Activated CD4-positive, alpha-beta T cell treated with anti-CD3 and anti-CD28 coated beads, Interleukin-2, amount 50 U/mL, for 48 hours (primary cell): ENCODE data around the gene KLF7.
"Not testable (repeated sequence)": the region's sequence is repeated elsewhere in the genome, so short reads cannot be mapped to it uniquely, and the experiment has no call there.

Experiments used
- DNase-seq, 2 experiments: peaks; one replicate each; pipeline ENCODE4 v3.0.0-alpha.2; 2020

KLF7 gene

DNA sequence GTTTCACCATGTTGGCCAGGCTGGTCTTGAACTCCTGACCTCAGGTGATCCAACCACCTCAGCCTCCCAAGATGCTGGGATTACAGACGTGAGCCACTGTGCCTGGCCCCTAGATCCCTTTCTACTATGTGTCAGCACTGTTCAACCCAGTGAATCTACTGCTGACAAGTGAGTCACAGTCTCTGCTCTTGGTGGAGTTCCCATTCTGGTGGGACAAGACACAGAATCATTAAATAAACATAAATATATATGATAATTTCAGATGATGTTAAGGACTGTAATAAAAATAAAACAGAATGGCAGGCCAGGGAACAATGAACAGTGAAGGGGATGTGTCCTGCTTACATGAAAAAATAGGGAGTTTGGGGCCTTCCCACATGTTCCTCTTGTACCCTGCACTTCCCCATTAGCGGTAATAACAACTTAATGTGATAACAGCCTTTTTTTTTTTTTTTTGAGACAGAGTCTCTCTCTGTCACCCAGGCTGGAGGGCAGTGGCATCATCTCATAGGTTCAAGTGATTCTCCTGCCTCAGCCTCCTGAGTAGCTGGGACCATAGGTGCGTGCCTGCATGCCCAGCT is 114.3 kb downstream of the KLF7 start:
- DNase-seq, result no peak

DNA sequence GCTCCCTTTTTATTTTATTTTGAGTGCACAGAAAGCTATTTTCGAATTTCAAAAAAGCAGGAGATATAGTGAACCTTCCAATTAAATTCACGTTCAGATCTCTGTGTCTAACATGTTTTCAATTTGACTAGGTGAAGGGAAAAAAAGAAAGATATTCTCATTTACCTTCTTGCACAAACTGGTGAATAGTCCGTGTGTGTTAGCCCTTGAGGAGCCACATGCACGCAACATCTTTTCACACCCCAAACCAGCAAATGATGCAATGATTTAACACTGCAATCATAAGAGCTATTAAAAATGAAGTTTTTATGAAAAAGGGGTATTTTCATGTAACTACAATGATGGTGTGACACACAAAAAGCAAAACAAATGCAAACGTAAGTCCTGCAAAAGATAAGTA is 116.6 kb downstream of the KLF7 start:
- no peak for DNase-seq

DNA sequence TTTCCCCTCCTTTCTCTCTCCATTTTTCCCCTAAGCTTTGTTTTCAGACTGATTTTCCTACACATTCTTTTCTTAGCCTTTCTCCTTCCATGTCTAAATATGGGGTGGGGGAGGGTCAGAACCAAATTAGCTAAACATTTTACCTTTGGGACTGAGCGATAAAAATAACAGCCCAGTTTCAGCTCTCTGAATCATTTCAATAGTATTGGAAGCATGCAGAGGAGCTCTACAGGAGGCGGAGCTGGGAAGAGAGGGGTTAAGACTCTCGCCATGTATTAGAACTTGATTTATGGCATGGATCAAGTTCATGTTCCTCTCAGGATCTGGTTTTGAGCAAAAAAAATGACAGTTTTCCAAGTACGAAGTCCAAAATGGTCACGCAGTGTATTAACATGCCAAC is 117.3 kb downstream of the KLF7 start:
- DNase-seq, result no peak

DNA sequence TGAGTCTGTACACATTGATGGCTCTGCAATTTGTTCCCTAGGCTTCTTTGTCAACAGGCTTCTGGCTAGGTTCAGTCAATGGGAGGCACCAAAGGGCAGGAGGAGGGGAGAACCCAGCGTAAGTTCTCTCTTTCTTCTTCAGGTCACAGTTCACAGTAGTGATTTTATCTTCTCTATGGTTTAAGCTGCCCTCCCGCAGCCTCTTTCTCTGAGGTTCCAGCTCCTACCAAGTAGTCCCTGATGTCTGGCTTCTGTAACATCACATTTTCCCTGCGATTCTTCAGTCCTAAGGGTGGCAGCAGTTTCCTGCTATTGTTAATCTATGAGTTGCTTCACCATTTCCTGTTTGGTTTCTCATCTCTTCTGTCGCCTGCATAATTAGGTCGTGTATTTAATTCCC is 119.0 kb downstream of the KLF7 start:
- DNase-seq, result peak; percentile 17 to 32

DNA sequence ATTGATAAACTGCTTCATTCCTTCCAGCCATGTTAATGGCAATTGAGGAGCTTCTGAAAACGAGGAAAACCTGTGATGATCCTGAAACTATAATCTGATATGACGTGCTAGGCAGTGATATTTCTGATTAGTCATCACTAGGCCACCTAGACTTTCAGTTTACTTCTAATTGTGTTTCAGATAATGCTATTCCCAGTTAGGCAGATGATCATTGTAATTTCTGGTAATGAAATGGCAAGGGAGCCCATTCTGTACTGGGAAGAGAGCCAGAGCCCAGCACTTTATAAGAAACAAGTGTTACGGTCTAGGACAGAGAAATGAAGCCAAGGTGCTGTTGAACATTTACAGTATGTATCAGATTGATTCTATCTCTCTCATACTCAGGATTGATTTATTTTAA is 120.2 kb downstream of the KLF7 start:
- no peak for DNase-seq

DNA sequence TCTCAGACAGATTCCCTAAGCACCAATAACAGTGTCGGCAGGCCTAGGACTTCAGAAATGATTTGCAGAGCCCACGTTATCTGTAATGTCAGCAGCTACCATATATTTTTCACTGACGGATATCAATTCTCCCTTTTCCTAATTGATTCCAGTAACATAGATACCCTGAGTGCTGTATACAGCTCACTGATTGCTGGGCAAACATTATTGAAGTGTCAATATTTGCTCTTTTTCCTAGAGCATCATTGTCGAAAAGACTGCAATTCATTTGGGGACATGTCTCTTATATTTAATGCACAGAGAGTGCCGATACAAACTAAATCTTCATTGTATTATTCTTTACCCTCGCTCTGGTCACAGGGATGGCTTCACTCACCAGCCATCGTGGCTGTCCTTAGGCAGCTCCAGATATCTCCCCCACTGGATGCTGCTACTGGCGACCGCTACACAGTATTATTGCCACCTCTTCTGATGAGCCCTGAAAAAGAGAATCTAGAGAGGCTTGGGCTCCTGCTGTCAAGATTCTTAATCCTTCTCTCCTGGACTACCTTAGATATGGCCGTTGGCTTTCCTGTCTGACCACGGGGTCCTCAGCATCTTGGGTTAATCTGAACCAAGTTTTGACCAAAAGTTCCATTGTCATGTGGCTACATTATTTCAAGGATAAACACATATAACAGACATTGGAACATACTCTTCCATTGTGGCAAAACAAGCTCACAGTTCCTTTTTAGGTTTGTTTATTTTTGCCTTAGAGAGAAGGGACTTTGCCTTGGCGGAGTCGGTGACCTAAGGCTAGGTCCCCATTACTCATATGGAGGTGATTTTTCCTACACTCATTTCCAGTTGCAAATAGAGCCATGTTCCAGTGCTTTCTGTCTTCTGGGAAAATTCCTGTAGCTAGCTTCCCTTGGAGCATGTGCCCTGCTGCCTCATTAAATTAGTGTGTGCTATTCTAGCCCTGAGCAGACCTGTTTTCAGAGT is 121.1 kb downstream of the KLF7 start:
- no peak for DNase-seq

DNA sequence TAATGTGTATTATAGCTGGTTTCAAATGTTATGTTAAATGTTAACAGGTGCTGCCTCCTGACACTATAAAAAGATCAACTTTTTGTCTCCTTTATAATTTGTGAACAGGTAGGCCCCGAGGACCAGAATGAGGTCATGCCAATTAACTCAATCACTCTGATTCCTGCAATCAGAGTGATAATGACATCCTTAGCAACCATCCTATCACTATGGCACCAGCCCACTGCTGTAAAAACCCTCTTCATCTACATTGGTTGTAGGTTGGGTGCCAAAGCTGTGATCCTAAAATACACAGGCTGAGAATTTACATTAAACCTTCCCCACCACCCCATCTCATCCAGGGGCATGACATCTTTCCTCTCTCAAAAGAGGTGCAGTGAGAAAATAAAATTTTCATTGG is 122.9 kb downstream of the KLF7 start:
- no peak for DNase-seq

DNA sequence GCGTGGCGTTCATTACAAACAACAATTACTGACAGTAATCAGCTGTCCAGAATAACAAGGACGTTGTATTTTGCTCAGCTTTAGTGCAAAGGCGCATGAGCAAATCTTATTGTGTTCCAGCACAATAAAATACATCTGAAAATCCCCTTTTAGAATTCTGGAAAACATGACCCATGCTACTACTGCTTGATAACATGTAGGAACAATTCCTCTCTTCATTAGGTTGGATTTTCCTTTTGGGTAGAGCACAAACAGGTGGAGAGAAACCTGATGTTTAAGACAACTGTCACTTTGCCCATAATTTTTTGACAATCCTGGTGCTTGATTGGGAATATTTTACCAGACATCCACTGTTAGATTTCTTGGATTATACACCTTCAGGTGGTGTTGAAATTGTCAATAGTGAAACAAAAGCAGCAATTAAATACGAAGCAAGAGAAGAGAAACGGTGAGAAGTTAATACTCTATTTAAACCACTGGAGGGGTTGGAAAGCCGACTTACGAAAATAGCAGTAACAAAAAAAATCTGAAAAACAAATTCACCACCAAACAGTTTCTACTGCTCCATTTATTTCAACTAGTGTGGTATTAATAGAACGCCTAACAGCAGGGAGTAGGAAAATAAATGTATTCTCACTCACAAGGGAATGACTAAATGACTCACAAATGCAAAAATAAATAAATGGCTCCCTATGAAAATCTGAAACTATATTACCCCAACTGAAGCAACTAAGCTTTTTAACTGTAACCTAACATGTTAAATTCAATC is 123.8 kb downstream of the KLF7 start:
- DNase-seq, result no peak

DNA sequence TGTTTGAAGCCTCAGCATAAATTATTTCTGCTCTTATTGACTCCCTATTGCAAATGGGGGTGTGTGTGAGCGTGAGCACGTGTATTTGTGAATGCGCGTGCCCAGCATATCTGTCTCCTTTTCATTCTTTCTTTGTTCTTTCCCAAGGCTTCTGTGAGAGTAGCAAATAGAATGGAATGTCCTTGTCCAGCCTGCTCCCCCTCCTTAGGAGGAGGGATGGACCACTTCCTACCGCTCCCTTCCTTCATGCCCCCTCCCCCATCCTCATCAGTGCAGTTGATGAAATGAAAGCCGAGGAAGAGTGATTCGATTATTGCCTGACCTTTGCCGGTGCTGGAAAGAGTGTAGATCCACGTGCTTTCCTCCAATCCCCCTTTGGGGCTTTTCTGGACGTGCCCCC is 124.5 kb downstream of the KLF7 start:
- no peak for DNase-seq

DNA sequence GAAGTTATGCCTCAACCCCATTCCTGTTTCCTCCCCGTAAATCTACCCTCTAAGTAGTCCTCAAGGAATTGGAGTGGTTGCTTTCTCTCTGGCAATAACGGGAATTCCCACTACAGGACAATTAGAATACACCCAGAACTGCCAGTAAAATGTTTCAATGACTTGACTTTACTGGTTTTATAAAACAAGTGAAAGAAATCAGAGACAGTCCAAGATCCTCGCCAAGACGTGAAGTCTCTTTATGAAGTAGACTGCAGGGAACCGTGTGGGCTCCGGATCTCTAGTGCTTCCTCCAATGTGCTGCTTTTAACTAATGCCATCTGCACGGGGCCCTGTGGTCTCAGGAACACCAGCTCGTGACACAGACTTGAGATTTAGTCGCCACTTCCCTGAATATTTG is 125.1 kb downstream of the KLF7 start:
- DNase-seq, result no peak

DNA sequence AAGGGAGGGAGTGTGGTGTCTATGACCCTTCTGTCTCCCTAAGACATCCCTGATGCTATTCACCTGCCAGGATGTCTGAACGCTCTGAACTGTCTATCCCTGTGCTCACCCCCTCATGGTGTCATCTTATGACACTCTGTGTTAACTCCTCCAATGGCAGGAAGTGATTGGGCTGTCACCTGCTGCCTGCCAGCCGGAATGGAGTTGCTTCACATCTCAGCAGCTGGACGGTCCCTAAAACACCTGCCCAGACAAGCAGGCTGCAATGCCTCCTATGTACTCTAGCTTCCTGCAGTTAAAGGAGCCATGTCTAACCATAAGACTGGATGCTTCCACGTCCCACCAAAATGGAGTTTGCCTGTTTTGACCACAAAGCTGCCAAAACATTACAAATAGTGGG is 126.5 kb downstream of the KLF7 start:
- DNase-seq, result no peak

DNA sequence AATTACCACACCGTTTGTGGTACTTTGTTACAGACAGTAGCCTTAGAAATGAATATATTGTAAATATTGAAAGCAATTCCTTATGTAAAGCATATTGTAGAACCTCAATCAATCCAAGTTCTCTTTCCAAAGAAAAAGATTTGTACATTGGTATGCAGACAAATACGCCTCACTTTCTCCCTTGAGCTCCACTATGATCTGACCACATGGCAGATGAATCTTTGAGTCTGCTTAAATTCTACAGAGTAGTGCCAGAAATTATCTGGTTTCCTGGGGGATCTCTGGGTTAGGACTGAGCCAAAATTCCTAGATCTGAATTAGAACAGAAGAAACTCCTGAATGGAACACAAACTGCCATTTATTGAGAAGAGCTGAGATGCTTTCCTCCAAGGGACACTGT is 127.4 kb downstream of the KLF7 start:
- no peak for DNase-seq

DNA sequence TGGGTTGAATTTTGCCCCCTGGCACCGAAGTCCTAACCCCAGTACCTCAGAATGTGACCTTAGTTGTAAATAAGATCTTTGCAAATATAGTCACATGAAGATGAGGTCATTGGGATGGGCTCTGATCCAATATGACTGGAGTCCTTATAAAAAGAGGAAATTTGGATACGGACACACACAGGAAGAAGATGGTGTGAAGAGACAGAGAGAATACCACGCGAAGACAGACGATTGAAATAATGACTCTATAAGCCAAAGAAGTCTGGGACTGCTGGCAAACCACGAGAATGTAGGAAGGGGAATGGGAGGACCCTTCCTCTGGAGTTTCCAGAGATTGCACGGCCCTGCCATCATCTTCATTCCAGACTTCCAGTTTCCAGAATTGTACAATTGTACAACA is 127.9 kb downstream of the KLF7 start:
- no peak for DNase-seq

DNA sequence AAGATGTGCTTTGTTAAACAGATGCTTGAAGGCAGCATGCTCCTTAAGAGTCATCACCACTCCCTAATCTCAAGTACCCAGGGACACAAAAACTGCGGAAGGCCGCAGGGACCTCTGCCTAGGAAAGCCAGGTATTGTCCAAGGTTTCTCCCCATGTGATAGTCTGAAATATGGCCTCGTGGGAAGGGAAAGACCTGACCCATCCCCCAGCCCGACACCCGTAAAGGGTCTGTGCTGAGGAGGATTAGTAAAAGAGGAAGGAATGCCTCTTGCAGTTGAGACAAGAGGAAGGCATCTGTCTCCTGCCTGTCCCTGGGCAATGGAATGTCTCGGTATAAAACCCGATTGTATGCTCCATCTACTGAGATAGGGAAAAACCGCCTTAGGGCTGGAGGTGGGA is 128.7 kb downstream of the KLF7 start:
- not testable (repeated sequence) for DNase-seq

DNA sequence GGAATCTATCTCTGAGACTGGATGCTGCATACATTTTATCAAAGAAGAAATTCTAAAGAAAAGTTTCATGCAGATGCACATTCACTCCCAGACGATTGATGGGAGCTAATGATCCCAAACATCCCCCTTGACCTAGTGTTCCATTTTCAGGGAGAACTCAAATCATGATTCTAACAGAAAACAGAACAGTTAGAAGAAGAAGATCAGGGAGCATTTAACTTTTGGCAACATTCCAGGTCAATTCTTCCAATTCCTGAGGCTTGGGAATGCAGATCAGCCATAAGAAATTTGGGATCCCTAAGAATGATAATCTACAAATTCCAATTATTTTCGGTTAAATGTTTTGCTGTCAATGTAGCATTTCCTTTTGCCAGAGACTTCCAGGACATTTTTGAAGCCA is 129.9 kb downstream of the KLF7 start:
- DNase-seq, result no peak

DNA sequence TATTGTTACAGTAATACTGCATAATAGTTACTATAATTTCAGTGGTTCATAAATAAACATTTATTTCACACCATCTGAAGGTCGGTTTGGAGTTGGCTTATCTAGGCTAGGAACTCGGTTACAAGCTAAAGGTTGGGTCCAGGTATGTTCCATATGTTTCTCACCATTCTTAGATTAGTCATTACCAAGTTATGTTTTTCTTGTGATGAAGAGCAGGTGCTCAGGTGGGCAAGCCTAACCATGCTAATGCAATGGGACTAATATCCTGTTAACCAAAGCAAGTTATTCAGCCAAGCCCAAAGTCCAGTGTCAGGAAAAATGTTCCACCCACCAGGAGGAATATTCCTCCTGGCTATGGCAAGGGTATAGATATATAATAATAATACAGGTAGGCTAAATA is 133.3 kb downstream of the KLF7 start:
- no peak for DNase-seq
